Stimulated activated naive CD8-positive, alpha-beta T cell treated with anti-CD3 and anti-CD28 coated beads, Interleukin-15, Interleukin-2, amounts not matched to agents 100 U/mL and 50 U/mL, for 24 hours (primary cell): ENCODE measurements around the gene RER1.

ENCODE experiments used
- ATAC-seq: fragments of 150-1000 bp; cut with Tn5 transposase; one replicate; pipeline ENCODE4 v1.10.0; 2021
- DNase-seq: peaks from one replicate; pipeline ENCODE4 v3.0.0; 2021

RER1 gene

DNA sequence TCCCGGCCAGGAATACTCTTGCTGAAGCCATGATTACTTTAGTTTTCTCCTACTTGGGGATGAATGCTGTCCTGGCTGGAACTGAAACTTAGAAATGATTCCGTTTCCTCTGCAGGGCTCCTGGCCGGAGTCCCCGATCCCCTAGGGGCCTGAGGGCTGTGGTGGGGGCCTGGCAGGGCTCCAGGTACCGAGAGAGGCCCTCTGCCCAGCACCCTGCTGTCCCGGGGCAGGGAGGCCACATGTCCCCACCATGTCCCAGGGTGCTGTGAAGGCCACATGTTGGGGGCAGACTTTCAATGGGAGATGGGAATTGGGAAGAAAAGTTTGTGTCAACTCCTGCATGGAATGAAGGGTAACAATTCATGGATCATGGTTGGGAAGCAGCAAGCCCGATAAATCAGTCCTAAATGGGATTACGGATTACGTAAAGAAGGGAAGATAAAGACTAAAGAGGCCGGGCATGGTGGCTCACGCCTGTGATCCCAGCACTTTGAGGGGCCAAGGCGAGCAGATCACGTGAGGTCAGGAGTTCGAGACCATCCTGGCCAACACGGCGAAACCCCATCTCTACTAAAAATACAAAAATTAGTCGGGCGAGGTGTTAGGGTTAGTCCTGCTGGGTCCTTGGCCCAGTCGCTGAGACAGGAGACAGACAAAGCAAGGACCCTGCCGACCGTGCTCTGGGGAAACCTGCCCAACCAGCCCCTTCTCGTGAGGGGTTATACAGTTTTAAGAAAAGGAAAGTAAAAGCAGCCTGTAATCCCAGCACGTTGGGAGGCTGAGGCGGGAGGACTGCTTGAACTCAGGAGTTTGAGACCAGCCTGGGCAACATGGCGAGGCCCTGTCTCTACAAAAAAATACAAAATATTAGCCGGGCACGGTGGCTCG lies 37.8 kb upstream of the RER1 start:
- ATAC-seq, result no peak
- DNase-seq, result no peak

DNA sequence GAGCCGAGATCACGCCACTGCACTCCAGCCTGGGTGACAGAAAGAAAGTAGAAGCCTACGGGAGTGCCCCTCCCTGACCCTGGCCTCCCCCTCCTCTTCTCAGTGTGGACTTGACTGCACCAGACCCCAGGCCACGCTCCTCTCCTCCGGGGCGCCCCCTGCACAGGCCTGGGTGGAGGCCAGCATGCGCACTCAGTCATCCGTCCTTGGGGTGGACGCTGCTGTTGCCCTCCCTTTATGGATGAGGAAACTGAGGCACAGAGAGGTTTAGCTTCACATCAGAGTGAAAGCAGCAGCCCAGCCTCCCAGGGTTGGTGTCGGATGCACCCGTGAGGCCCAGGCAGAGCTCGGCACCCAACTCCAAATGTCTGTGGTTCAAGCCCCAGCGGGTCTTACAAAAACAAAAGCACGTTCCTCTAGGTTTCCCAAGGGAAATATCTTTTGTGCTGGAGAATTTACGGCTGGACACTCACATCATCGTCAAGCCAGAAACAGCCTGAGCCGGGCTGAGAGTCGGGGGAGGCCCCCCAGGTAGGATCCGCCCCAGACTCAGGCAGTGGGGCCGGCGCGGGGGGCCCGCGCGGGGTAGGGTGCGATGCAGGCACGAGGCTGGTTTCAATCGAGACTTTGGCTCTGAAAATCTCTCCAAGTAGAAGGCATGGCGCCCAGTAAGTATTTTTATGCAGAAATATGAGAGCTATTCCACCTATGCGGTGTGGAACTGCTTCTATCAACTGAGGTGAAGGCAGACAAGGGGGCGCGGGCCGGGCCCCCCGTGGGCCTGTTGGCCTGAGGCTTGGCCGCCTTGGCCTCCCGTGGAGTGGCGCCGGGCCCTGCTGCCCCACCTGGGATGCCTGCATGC lies 36.9 kb upstream of the RER1 start:
- ATAC-seq, result no peak
- no peak for DNase-seq

DNA sequence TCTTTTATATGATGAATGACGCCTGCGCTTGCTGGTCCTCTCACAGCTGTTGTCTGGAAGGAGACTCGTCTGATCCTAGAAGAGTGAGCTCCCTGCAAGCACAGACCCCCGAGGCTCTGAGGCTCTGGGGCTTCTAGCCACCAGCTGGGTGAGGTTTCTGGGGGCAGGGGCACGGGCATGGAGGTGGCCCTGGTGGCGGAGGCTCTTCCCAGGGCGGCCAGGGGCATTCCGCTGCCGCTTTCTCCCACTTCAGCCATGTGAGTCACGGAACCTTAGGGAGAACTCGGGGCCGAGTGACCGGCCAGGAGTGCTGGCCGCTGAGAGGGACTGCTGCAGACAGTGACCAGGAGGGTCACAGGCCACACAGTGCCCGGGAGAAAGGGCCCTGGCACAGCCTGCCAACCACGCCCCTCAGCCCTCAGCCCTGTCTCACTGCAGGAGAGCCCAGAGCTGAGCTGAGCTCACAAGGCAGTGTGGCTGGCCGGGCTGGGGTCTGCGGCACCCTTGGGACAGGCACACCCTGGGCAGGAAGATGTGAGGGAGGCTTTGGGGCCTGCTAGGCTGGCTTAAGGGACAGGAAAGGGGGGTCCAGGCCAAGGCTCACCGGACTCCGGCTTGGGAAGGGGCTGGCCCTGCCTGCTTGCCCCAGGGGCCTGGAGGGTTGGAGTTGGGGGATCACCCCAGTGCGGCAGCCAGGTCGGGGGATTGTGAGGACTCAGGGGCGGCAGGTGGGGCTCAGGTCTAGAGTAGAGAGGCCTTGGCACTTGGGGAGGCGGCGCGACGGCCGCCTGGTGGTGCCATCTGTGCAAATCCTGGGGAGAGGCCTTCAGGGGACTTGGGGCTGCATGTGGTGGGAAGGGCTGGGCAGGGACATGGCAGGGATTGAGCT lies 36.0 kb upstream of the RER1 start:
- no peak for DNase-seq
- no peak for ATAC-seq

DNA sequence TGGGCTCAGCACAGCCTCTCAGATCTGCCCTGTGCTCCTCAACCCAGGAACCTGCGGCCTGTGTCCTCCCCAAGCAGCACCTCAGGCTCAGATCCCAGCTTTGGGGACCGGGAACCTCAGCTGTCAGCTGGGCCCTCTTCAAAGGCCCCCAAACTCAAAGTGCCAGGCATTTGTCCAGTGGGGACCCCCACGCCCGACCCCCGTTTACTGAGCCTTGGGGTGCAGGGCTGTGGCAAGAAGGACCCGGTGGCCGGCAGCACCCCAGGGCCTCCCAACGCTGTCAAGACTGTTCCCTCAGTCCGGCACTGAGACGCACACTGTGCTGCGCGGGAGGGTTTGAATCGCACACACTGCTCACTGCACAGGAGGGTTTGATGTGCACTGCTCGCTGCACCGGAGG lies 35.2 kb upstream of the RER1 start:
- no peak for ATAC-seq
- DNase-seq, result no peak

DNA sequence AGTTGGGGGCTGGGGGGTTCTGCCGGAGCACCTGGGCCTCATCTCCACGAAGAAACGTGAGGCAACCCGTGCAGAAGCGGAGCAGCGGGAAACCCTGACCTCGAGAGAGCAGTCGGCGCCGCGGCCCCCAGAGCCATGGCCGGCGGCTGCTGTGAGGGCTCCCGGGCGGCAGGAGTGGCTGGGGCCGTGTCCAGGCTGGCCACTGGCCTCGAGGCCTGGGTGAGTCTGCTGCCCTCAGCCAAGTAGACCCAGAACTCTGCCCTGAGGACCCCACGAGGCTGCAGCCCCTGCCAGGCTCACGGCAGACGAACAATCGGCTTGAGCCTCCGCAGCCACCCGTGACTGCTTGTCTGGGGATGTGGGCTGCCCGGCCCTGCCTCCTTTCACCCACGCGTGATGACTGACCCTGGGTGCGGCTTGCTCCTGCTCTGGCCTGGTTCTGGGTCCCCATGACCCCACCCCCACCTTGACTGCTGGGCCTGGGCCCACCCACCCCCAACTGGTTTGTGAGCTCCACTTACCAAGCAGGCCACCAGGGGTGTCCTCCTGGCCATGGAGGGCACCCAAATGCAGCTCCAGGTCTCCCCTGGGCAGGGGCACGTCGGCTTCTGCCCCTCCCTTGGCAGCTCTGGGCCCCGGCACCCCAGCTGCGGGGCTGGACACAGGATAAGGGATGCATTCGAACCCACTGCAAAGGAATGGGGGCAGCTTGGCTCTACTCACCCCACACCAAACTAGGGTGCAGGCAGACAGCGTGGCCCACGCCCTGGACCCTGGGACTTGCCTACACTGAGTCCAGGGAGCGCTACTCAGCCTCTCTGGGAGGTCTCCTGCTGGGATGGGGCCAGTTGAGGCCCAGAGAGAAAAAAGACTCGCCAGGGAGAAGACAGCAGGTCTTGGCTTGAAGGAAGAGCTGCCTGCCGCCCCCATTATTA lies 34.5 kb upstream of the RER1 start:
- no peak for DNase-seq
- ATAC-seq, result no peak

DNA sequence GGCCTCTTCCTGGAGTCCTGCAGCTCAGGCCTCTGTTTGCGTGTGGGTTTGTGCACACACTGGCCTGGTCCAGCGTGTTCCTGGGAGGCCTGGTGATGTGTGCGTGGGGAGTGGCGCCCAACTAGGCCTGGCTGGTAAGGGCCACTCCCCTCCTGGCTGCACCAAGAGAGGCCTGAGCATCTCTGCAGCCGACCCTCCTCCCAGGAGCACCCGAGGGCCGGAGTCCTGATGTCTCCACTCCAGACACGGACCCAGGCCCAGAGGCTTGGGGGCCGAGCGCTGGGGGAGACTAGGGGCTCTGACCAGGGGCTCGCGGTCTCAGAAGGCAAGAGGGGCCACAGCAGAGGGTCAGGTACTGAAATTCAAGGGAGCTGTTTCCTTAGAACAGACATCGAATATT lies 33.6 kb upstream of the RER1 start:
- no peak for ATAC-seq
- DNase-seq, result no peak

DNA sequence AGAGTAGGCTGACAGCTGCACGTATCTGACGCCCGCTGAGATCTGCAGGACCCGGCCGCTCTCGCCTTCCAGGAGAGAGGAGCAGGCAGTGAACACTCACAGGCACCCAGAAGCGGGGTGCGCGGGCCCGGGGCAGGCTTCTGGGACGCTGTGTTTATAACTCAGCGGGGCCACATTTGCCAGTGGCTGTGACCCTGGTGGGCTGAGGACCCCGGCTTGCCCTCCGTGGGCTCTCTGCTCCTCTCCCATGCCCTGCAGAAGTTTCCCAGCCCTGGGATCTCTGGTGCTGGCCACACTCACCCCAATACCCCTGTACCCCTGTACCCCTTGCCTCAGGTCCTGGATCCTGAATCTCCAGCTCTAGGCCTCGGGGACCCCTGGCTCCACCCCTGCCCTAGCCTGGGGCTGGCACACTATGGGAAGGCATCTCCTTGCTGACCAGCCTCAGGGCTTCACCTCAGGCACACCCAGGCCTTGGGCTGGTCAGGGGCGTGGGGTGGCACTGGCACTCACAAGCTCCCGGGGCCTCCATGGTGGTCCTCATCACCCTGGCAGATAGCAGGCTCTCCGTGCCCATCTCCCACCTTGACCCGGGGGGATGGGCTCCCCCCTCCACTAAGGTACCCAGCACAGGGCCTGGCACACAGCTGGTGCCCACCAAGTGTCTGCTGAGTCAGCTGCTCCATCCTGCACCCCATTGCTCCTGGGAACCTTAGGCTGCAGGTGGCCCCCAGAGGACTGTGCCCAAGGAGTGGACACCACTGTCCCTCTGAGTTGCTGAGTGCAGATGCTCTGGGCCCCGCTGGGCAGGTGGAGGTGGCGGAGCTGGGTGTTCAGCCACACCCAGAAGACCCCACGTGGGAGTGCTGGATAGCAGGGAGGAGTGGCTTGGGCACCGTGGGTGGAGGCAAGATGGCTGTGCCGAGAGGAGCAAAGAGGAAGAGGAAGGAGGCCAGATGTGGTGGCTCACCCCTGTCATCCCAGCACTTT lies 32.7 kb upstream of the RER1 start:
- no peak for DNase-seq
- ATAC-seq, result no peak

DNA sequence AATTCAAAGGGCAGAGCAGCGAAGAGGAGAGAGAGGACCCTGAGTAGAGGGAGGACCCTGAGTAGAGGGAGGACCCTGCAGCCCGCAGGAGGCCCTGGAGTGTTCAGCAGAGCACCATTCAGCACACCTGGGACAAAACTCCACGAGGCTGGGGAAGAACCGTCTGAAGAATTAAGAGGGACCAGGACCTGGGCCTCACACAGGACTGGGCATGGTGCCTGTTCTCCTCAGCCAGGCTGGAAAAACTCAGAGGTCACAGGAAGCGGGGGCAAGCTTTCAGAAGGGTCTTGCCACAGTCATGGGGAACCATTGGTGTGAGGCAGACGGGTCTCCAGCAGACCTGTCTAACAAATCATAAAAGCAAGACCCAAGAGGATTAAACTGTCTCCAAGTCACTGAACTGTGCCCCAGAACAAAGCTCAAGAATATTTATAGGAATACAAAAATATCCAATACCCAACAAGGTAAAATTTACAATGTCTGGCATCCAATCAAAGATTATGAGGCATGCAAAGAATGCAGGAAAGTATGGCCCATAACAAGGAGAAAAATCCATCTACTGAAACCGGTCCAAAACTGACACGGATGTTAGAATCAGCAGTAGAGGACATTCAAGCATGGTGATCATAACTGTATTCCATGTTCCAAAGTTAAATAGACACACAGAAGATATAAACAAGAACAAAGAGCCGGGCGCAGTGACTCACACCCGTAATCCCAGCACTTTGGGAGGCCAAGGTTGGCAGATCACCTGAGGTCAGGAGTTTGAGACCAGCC lies 30.9 kb upstream of the RER1 start:
- ATAC-seq, result no peak
- DNase-seq, result no peak

DNA sequence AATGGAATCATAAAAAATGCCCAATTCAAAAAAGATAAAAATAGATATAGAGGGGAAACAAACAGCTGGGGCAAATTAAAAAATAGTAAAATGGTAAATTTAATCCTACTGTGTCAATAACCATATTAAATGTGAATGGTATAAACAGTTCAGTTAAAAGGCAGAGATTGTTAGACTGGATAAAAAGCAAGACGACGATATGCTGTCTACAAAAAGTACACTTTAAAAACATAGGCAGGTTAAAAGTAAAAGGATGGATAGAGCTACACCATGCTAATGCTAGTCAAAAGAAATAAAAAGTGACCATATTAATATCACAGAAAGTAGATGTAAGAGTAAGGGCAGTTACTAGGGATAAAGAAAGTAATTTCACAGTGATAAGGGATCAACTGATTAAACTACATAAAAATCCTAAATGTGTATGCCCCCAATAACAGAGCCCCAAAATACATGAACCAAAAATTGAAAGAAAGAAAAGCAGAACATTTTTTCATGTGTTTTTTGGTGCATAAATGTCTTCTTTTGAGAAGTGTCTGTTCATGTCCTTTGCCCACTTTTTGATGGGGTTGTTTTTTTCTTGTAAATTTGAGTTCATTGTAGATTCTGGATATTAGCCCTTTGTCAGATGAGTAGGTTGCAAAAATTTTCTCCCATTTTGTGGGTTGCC lies 27.7 kb upstream of the RER1 start:
- DNase-seq, result no peak

DNA sequence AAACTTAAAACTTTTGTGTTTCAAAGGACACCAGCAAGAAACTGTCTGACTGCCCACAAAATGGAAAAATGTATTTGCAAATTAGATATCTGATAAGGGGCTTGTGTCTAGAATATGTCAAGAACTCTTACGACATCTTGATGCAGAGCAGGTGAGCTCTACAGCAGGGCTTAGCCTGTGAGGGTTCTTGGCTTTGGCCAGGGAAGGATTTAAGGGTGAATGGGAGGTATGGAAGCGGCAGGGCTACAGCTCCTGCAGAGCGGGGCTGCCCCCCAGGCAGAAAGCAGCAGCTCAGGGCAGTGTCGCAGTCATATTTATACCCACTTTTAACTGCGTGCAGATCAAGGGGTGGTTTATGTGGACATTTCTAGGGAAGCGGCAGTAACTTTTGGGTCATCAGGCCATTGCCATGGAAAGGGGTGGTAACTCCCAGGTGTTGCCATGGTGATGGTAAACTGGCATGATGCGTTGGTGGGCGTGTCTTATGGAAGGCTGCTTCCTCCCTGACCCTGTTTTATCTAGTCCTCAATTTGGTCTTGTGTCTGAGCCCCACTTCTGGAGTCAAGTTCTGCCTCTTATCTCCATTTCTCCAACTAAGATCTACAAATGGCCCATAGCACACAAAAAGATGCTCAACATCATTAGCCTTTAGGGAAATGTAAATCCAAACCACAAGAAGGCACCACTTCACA lies 23.4 kb upstream of the RER1 start:
- ATAC-seq (no peak), DNase-seq (no peak)

More for the DNA sequence above, 27.7 kb upstream of the RER1 start:
- no peak for ATAC-seq

DNA sequence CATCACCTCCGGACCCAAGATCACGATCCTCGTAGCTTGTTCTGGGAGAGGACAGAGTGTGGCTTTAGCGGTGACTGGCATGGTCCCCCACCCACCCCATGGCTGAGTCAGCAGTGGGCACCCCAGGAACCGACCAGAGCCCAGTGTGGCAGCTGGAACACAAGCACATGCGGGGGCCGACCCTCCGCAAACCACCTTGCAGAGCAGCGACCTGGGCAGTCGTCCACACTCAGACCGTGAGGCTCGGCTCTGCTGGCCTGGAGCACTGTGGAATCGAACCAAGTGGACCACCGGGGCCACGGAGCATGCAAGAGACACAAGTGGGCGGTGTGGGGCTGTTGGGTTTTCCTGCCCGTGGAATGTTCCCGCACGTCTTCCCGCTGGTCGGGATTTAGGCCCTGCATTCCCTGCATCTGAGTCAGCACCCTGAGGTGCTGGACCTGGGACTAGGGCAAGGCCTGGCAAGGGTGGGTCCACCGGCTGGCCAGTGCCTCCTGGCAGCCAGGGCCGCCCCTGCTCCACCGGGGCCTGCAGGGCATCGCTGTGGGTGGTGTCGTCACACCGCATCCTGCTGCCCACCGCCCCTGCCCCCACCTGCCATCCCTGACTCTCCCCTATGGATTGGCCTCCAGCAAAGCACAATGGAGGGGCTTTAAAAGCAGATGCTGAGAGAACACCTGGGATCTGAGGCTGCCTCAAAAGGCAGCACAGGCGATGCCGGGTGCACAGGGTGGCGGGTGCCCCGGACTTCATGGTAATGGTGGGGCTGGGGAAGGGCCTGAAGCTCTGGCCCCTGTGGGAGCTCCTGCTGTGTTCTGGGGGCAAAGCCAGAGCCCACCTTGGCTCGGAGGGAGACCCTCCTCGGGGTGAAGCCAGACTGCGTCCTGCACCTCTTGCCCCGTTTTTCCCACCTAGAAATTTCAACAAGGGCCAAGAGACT lies 18.8 kb upstream of the RER1 start:
- DNase-seq (no peak), ATAC-seq (no peak)

DNA sequence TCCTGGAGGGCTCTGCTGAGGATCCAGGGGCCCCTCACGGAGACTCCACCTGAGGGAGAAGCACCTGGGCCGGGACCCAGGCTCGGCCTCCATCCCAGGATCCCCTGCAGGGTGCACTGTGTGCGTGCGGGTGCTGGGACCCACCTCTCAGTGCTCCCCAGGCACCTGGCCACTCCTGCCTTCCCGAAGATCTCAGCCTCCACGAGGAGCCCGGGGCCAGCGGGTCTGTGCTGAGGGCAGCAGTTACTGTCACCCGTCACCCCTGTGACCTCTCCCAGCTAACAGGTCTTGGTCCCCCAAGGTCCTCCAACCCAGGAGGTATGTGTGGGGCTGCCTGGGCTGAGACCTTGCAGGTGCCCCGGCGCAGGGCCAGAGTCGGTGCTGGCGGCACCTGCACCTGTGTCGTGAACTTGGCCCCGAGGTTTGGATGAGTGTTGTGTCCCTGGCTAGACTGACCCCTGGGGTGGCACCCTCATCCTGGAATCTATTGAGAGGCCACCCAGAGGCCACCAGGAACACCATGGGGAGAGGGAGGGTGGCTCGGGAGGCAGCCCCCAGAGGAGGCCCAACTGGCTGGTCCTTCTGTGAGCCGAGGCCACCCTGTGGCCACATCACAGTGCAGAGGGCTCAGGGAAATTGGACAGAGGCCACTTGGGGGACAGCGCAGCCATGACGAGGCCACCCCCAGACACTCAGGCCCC lies 17.9 kb upstream of the RER1 start:
- ATAC-seq, result no peak
- no peak for DNase-seq

DNA sequence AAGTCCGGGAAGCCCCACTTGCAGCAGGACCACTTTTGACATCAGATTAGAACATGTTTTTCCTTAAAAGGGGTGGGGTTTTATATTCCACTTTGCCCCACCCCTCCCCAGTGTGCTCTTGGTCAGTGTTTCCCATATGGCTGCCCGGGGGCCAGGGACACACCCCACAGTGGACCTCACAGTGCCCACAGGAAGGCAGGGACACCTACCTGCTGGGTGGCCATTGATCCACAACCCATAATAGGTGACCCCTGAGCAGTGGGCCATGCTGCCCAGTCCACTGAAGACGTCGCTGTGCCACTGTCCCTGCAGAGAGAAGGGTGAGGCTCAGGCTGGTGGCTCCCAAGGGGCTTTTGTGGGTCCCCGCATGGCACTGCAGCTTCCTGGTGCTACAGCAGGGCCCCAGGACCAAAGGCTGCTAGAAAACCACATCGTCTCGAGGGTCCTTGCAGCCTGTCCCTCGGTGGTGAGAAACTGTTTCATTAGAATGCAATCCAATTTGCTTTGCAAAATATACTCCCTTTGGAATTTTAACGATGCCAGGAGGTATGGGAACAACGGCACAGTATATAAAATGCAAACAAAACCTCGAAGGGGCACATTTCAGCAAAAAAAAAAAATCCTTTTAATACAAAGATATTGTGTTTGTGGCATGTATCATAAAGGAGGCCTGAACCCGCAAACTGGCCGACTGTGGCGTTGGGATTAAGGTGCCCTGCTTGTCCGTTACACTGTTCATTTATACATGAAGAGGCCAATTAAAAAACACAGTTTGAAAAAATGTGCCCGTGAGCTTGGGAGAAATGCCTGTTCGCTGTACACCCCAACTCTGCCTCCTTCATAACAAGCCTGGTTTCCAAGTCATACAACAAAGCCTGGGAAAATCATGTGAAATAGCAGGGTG lies 17.1 kb upstream of the RER1 start:
- DNase-seq (no peak), ATAC-seq (no peak)

DNA sequence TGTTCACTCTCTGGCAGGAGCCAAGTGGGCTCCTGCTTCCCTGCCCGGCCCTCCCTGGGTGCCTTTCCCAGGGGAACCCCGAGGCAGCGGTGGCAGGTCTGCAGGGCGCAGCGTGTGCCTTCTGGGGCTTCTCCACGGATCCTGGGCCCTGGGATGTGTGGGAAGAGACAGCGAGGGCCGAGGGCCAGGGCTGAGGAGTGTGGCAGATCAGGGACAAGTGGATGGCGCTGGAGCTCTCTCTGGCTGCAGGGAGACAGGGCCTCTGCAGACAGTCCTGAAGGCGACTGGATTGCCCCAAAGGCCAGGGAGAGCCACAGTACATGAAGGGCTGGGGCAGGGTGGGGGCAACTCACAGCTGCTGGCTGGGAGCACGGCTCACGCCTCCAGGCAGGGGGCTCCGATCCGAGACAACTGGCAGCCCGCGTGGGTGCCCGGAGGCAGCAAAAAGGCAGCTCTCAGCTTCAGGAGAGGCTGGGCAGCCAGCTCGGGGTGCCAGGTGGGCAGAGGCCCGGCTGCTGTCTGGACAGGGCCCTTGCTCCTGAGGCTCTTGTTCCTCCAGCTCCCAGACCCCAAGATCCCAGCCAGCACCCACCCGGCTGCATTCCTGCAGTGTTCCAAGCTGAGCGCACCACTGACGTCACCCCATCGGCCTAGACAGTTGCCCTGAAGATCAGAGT lies 16.3 kb upstream of the RER1 start:
- no peak for ATAC-seq
- no peak for DNase-seq

DNA sequence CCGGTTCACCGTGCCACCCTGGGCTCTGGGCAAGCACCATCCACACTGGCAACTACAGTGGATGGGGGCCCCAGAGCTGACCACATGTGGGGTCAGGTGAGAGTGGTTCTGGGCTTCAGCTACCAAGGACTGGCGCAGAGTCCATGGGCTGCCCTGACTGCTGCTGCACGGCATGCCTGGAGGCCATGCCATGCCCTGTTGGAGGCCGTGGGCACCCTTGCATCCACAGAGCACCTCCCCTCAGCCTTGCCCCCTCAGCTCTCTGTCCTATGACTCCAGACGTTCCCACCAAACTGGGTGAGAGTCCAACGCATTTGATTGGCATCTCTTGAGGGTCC lies 15.7 kb upstream of the RER1 start:
- ATAC-seq, result no peak
- no peak for DNase-seq
